ENCODE results near the gene PRRG3.

DNA sequence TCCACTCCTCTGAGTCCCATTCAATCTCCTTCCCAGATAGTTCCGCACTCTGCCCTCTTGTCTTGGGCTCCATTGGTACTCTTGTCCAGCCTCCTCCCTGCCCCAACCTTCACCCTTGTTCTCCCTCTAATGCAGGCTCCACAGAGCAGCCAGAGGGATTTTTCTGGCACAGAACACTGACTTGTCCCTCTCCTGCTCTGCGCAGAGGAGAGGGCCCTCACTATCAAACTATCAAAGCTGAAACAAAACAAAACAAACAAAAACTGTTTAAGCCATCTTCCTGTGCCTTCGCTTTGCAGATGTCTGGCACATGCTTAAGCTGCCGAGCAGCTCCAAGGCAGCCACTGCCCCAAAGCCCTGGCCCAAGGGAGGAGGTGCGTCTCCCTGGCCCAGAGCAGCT is 42.2 kb downstream of the PRRG3 start:
- TF ChIP-seq, protein P1, sequence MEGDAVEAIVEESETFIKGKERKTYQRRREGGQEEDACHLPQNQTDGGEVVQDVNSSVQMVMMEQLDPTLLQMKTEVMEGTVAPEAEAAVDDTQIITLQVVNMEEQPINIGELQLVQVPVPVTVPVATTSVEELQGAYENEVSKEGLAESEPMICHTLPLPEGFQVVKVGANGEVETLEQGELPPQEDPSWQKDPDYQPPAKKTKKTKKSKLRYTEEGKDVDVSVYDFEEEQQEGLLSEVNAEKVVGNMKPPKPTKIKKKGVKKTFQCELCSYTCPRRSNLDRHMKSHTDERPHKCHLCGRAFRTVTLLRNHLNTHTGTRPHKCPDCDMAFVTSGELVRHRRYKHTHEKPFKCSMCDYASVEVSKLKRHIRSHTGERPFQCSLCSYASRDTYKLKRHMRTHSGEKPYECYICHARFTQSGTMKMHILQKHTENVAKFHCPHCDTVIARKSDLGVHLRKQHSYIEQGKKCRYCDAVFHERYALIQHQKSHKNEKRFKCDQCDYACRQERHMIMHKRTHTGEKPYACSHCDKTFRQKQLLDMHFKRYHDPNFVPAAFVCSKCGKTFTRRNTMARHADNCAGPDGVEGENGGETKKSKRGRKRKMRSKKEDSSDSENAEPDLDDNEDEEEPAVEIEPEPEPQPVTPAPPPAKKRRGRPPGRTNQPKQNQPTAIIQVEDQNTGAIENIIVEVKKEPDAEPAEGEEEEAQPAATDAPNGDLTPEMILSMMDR (IDR thresholded peaks at IDR 0.05): no peak
- no peak for TF ChIP-seq POLR2A (IDR thresholded peaks at IDR 0.05)

Measured in Peyer's patch (tissue), 4 donors.